ENCODE data around the gene ZNF428. TPM values are rescaled to one million over a fixed set of nuclear protein-coding genes. Genes with fewer than 3 reads are reported as not detected.

The ZNF428 gene
- total and polyA plus RNA-seq, 2 experiments from 2014 or later = 21.1 to 23.9 TPM

- H3F3A ChIP-seq (replicated peaks; ENCODE audit: low read depth) = no peaks in the 10 kb centered on the region
- H3K27me3 ChIP-seq (ENCODE audit: insufficient read depth) = no peaks in the 10 kb centered on the region
- H3K27ac ChIP-seq (ENCODE audit: low read depth) = no peak overlapping the region
- Mint-ChIP-seq H3K36me3 (ENCODE audit: low read depth) (peaks cover 11% of the 10 kb centered on the region), H3K4me3 (no peak overlapping the region), H3K27me3 (ENCODE audit: insufficient read depth, low read depth, poor library complexity) (peaks cover 3% of the 10 kb centered on the region), H3K9me3 (no peaks in the 10 kb centered on the region; the same call in 2 of the 3 replicates), H3K27ac (no peak overlapping the region), H3K4me1 (peaks cover 17% of the 10 kb centered on the region)
- H3K4me3 ChIP-seq = no peak overlapping the region
- peaks cover 5% of the 10 kb centered on the region; the same call in 1 of the 2 replicates for H3K4me1 ChIP-seq (ENCODE audit: insufficient read depth)
- DNase-seq (ENCODE audit: low spot score) (no peak), ATAC-seq (no peak)
- no peaks in the 10 kb centered on the region; the same call in 1 of the 2 replicates for H3K36me3 ChIP-seq (ENCODE audit: insufficient read depth)
- H3K4me2 ChIP-seq = no peak overlapping the region
- no peaks in the 10 kb centered on the region; the same call in 1 of the 2 replicates for H4K20me1 ChIP-seq (replicated peaks; ENCODE audit: insufficient read depth)
- H3K9me2 ChIP-seq (ENCODE audit: insufficient read depth) = no peaks in the 10 kb centered on the region
- H2AFZ ChIP-seq = no peak overlapping the region
- peaks cover 4% of the 10 kb centered on the region; the same call in 1 of the 2 replicates for H3K79me2 ChIP-seq (replicated peaks; ENCODE audit: insufficient read depth)
- TF ChIP-seq POLR2AphosphoS5 (IDR thresholded peaks at IDR 0.05; ENCODE audit: low read depth) = no peak
- no peak for TF ChIP-seq ZNF331 (CRISPR knock-in tag; IDR thresholded peaks at IDR 0.05; ENCODE audit: low read depth)
- no peak for TF ChIP-seq EZH2 (IDR thresholded peaks at IDR 0.05; ENCODE audit: low read depth, unreplicated experiment)
- no peak for TF ChIP-seq ZNF114 (CRISPR knock-in tag; IDR thresholded peaks at IDR 0.05)
- no peak for TF ChIP-seq REST (IDR thresholded peaks at IDR 0.05; ENCODE audit: unreplicated experiment)
- no peak for TF ChIP-seq EZH2phosphoT487 (IDR thresholded peaks at IDR 0.05; ENCODE audit: unreplicated experiment)
- no peak for TF ChIP-seq STAT1 (IDR thresholded peaks at IDR 0.05; ENCODE audit: unreplicated experiment)
- no peak for TF ChIP-seq JUNB (IDR thresholded peaks at IDR 0.05; ENCODE audit: unreplicated experiment)
- no peak for TF ChIP-seq CTCF (conservative IDR thresholded peaks at IDR 0.05; ENCODE audit: low read depth in 2 of 2)
These were observed 36.9 kb downstream of the ZNF428 start for GRCh38 chr19:43582495-43582894.

GRCh38 chr19:43581467-43581866 lies 38.0 kb downstream of the ZNF428 start:
- peak overlapping the region; percentile 92 for H3K4me3 Mint-ChIP-seq
- DNase-seq (ENCODE audit: low spot score) (no peak), ATAC-seq (no peak)
- Histone ChIP-seq H3K27me3 (ENCODE audit: insufficient read depth) (no peaks in the 10 kb centered on the region), H3K79me2 (replicated peaks; ENCODE audit: insufficient read depth) (peaks cover 4% of the 10 kb centered on the region; the same call in 1 of the 2 replicates), H3K27ac (ENCODE audit: low read depth) (no peak overlapping the region), H4K20me1 (replicated peaks; ENCODE audit: insufficient read depth) (no peaks in the 10 kb centered on the region; the same call in 1 of the 2 replicates), H3F3A (replicated peaks; ENCODE audit: low read depth) (no peaks in the 10 kb centered on the region), H3K4me1 (ENCODE audit: insufficient read depth) (peaks cover 6% of the 10 kb centered on the region), H3K36me3 (ENCODE audit: insufficient read depth) (no peaks in the 10 kb centered on the region; the same call in 1 of the 2 replicates), H3K9me2 (ENCODE audit: insufficient read depth) (no peaks in the 10 kb centered on the region), H2AFZ (peak overlapping the region; percentile 66; the same call in 1 of the 2 replicates), H3K4me3 (peak overlapping the region; percentile 64; the same call in 1 of the 2 replicates), H3K4me2 (peak overlapping the region; percentile 78)
- H3K36me3 Mint-ChIP-seq (ENCODE audit: low read depth) = peaks cover 11% of the 10 kb centered on the region
- H3K4me1 Mint-ChIP-seq = peaks cover 24% of the 10 kb centered on the region
- no peak overlapping the region for H3K27ac Mint-ChIP-seq
- no peaks in the 10 kb centered on the region; the same call in 2 of the 3 replicates for H3K9me3 Mint-ChIP-seq
- no peak for TF ChIP-seq JUNB (IDR thresholded peaks at IDR 0.05; ENCODE audit: unreplicated experiment)
- no peak for TF ChIP-seq EZH2phosphoT487 (IDR thresholded peaks at IDR 0.05; ENCODE audit: unreplicated experiment)
- no peak for TF ChIP-seq ZNF114 (CRISPR knock-in tag; IDR thresholded peaks at IDR 0.05)
- TF ChIP-seq POLR2AphosphoS5 (IDR thresholded peaks at IDR 0.05; ENCODE audit: low read depth) = no peak
- no peak for TF ChIP-seq STAT1 (IDR thresholded peaks at IDR 0.05; ENCODE audit: unreplicated experiment)
- peaks cover 3% of the 10 kb centered on the region for H3K27me3 Mint-ChIP-seq (ENCODE audit: insufficient read depth, low read depth, poor library complexity)
